ENCODE measurements around the gene HSD17B14. TPM values are rescaled to one million over a fixed set of nuclear protein-coding genes. Genes with fewer than 3 reads are reported as not detected.

HSD17B14 gene
- total RNA-seq, 1 experiment from 2014 or later: 11.2 TPM

GRCh38 chr19:48868114-48868886, 32.0 kb upstream of the HSD17B14 start, which contains the start of gene PLEKHA4:
Gene PLEKHA4, minus strand, starts transcription at chr19:48868617. Its CDS starts 997 bp downstream, at chr19:48867620.
- peak within 1 kb of the TSS; percentile 33 to 88 (median 73); a peak in 6 of 7 replicates for H3K27ac Mint-ChIP-seq

More at GRCh38 chr19:48868114-48868886, 32.0 kb upstream of the HSD17B14 start, which contains the start of gene PLEKHA4:
- H3K4me3 Mint-ChIP-seq: peak within 1 kb of the TSS; percentile 54 to 71
- Histone ChIP-seq H4K91ac (ENCODE audit: insufficient read length, low read depth, low read length) (no peak within 1 kb of the TSS), H2BK15ac (ENCODE audit: low read depth, low read length) (no peak within 1 kb of the TSS; the same call in 1 of the 2 replicates), H3K27me3 (ENCODE audit: insufficient read depth, low read length) (no peaks in the 10 kb centered on the region), H3K79me1 (ENCODE audit: insufficient read depth, low read depth, low read length, poor library complexity, severe bottlenecking) (peaks cover under 1% of the 10 kb centered on the region), H3K14ac (ENCODE audit: insufficient read depth, low read length) (peak within 1 kb of the TSS; percentile 63), H3K4ac (ENCODE audit: low read depth, low read length) (no peak within 1 kb of the TSS), H2AFZ (ENCODE audit: low read length) (no peak within 1 kb of the TSS), H2BK120ac (ENCODE audit: low read depth, low read length, poor library complexity, severe bottlenecking) (no peak within 1 kb of the TSS), H3K56ac (ENCODE audit: insufficient read length, low read depth, low read length) (no peak within 1 kb of the TSS), H2AK5ac (ENCODE audit: insufficient read length, low read length) (no peak within 1 kb of the TSS), H4K8ac (replicated peaks; ENCODE audit: insufficient read length, low read depth, low read length) (no peak within 1 kb of the TSS), H3T11ph (ENCODE audit: low read length) (no peak within 1 kb of the TSS), H3K18ac (ENCODE audit: insufficient read length, low read depth, low read length) (peak within 1 kb of the TSS; percentile 65), H3K27ac (ENCODE audit: insufficient read length, low read depth, low read length) (no peak within 1 kb of the TSS), H3K23ac (ENCODE audit: insufficient read length, low read depth, low read length) (no peak within 1 kb of the TSS), H3K23me2 (ENCODE audit: insufficient read length, low read depth, low read length, poor library complexity, severe bottlenecking) (peaks cover 5% of the 10 kb centered on the region), H4K20me1 (ENCODE audit: control insufficient read depth, insufficient read depth, insufficient read length) (no peaks in the 10 kb centered on the region), H3K9ac (ENCODE audit: extremely low read depth, insufficient read length, low read length) (peak within 1 kb of the TSS; percentile 3), H2BK20ac (ENCODE audit: low read depth, low read length, poor library complexity, severe bottlenecking) (no peak within 1 kb of the TSS), H4K5ac (ENCODE audit: insufficient read length, low read depth, low read length) (no peak within 1 kb of the TSS), H3K79me2 (ENCODE audit: insufficient read depth, low read length) (peaks cover 2% of the 10 kb centered on the region; the same call in 1 of the 2 replicates), H3K4me1 (ENCODE audit: insufficient read depth, low read length) (peaks cover 4% of the 10 kb centered on the region; the same call in 1 of the 2 replicates), H2BK12ac (ENCODE audit: insufficient read length, low read depth, low read length) (no peak within 1 kb of the TSS), H3K9me3 (ENCODE audit: control insufficient read depth, low read depth, low read length) (no peaks in the 10 kb centered on the region), H2BK5ac (ENCODE audit: insufficient read length, low read length) (no peak within 1 kb of the TSS), H3K4me2 (ENCODE audit: insufficient read depth, insufficient read length, low read length) (peak within 1 kb of the TSS; percentile 49)
- no peaks in the 10 kb centered on the region for H3K27me3 Mint-ChIP-seq (ENCODE audit: low read depth)
- WGBS (ENCODE audit: extremely low coverage, insufficient read length, low lambda C conversion rate): no CpG with 5 or more reads among the region's 11 CpGs
- peaks cover 6 to 26% (median 11%) of the 10 kb centered on the region in 3 experiments for H3K36me3 Mint-ChIP-seq (ENCODE audit: insufficient read depth in 1 of 3, low read depth in 3 of 3)
- H3K4me1 Mint-ChIP-seq: peaks cover 20 to 30% of the 10 kb centered on the region in 2 experiments
- no peaks in the 10 kb centered on the region for H3K9me3 Mint-ChIP-seq
- peak; percentile 57 for DNase-seq
- TF ChIP-seq, protein P1, sequence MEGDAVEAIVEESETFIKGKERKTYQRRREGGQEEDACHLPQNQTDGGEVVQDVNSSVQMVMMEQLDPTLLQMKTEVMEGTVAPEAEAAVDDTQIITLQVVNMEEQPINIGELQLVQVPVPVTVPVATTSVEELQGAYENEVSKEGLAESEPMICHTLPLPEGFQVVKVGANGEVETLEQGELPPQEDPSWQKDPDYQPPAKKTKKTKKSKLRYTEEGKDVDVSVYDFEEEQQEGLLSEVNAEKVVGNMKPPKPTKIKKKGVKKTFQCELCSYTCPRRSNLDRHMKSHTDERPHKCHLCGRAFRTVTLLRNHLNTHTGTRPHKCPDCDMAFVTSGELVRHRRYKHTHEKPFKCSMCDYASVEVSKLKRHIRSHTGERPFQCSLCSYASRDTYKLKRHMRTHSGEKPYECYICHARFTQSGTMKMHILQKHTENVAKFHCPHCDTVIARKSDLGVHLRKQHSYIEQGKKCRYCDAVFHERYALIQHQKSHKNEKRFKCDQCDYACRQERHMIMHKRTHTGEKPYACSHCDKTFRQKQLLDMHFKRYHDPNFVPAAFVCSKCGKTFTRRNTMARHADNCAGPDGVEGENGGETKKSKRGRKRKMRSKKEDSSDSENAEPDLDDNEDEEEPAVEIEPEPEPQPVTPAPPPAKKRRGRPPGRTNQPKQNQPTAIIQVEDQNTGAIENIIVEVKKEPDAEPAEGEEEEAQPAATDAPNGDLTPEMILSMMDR (conservative IDR thresholded peaks at IDR 0.05): no peak

Measured in H9 (cell line).